HUES48 (cell line): ENCODE results near the gene AFG1L.
A peak's percentile ranks its signal among the peaks of the same experiment; 100 is the strongest.

Experiments
- H3K27ac ChIP-seq: one replicate; pipeline ENCODE4 v1.7.0; 2013; ENCODE audit warnings: low read depth, low read length, inconsistent platforms
- H3K27me3 ChIP-seq: 2 replicates; pipeline ENCODE4 v1.6.1; 2013; ENCODE audit warnings: mild to moderate bottlenecking, low read length; ENCODE audit not compliant: control insufficient read depth, insufficient read depth
- H3K36me3 ChIP-seq: 2 replicates; pipeline ENCODE4 v1.6.1; 2013; ENCODE audit warnings: low read length; ENCODE audit not compliant: control insufficient read depth, insufficient read depth
- H3K4me1 ChIP-seq: 2 replicates; pipeline ENCODE4 v1.6.1; 2013; ENCODE audit warnings: mild to moderate bottlenecking, low read length; ENCODE audit not compliant: control insufficient read depth, insufficient read depth
- H3K4me3 ChIP-seq: 2 replicates; pipeline ENCODE4 v1.5.1; 2013; ENCODE audit warnings: mild to moderate bottlenecking, low read depth, low read length
- H3K9ac ChIP-seq: 2 replicates; pipeline ENCODE4 v1.6.1; 2013; ENCODE audit warnings: mild to moderate bottlenecking, low read depth, low read length, moderate library complexity
- H3K9me3 ChIP-seq: 2 replicates; pipeline ENCODE4 v1.6.1; 2013; ENCODE audit warnings: low read length; ENCODE audit not compliant: control insufficient read depth, insufficient read depth

The AFG1L gene

GRCh38 chr6:108454356-108454755 is 159.5 kb downstream of the AFG1L start:
- Histone ChIP-seq H3K4me3 (no peak overlapping the region), H3K27ac (no peak overlapping the region), H3K4me1 (peaks cover 13% of the 10 kb centered on the region)

GRCh38 chr6:108455688-108456087 is 160.8 kb downstream of the AFG1L start:
- Histone ChIP-seq H3K4me3 (no peak overlapping the region), H3K9ac (no peak overlapping the region), H3K27me3 (no peaks in the 10 kb centered on the region), H3K27ac (no peak overlapping the region), H3K9me3 (no peaks in the 10 kb centered on the region), H3K4me1 (peaks cover 13% of the 10 kb centered on the region), H3K36me3 (no peaks in the 10 kb centered on the region)

More at GRCh38 chr6:108454356-108454755, 159.5 kb downstream of the AFG1L start:
- H3K9me3 ChIP-seq: no peaks in the 10 kb centered on the region
- no peaks in the 10 kb centered on the region for H3K27me3 ChIP-seq
- H3K9ac ChIP-seq: no peak overlapping the region
- no peaks in the 10 kb centered on the region for H3K36me3 ChIP-seq

- H3K27me3 ChIP-seq: no peaks in the 10 kb centered on the region
- peaks cover 13% of the 10 kb centered on the region for H3K4me1 ChIP-seq
- H3K27ac ChIP-seq: no peak overlapping the region
- H3K9ac ChIP-seq: no peak overlapping the region
- H3K36me3 ChIP-seq: no peaks in the 10 kb centered on the region
- no peaks in the 10 kb centered on the region for H3K9me3 ChIP-seq
- no peak overlapping the region for H3K4me3 ChIP-seq
Measured at GRCh38 chr6:108463784-108464183, 168.9 kb downstream of the AFG1L start.

DNA sequence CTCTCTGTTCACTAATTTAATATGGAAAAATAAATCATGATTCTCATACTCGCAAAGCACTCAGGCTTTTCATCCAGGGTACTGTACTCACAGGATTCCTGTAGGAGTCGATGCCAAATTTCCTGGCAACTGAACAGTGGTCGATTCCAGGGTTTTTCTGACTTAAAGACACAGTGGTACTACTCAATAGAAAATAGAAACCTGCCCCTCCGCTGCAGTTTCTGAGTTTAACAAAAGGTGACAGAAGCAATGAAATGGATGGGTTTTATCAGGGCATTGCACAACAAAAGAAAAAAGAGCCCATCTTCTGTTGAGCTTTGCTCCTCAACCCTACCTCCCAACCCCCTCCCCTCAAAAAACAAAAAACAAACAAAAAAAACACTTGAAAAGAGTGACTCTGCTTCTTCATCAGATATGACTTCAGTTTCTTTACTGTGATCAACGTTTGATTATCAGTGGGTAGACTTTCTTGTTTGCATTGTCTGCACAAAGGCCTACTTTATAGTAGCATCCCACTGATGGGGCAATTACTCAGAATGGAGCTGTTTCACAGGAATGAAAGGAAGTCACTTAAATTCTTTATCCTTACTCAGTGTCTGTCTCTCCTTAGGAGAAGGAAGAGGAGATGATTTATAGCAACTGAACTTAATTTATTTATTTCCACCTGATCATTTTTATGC is 169.7 kb downstream of the AFG1L start:
- Histone ChIP-seq H3K9ac (no peak overlapping the region), H3K4me3 (no peak overlapping the region), H3K27me3 (no peaks in the 10 kb centered on the region), H3K36me3 (no peaks in the 10 kb centered on the region), H3K9me3 (no peaks in the 10 kb centered on the region), H3K27ac (peak overlapping the region; percentile 53), H3K4me1 (peaks cover 15% of the 10 kb centered on the region)

GRCh38 chr6:108465098-108465495 is 170.2 kb downstream of the AFG1L start:
- peaks cover 15% of the 10 kb centered on the region for H3K4me1 ChIP-seq
- no peak overlapping the region for H3K9ac ChIP-seq
- no peaks in the 10 kb centered on the region for H3K9me3 ChIP-seq
- H3K36me3 ChIP-seq: no peaks in the 10 kb centered on the region
- H3K4me3 ChIP-seq: no peak overlapping the region
- H3K27ac ChIP-seq: no peak overlapping the region
- no peaks in the 10 kb centered on the region for H3K27me3 ChIP-seq

DNA sequence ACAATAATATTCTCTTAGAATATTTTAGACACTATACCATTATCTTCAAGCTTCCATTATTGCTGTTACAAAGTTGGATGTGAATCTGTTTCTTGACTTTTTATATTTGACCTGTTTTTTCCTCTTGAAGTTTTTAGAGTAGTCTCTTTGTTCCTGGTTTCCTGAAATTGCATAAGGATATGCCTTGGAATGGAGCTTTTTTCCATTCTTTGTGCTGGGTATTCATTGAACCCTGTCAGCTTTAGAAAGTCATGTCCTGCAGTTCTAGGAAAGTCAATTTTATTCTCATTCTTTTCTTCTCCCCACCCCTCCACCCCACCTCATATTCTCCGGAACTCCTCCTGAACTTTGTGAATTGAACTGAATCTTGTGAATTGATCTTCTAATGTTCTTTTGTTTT is 173.5 kb downstream of the AFG1L start:
- Histone ChIP-seq H3K9ac (no peak overlapping the region), H3K27ac (no peak overlapping the region), H3K36me3 (no peaks in the 10 kb centered on the region), H3K9me3 (no peaks in the 10 kb centered on the region), H3K27me3 (no peaks in the 10 kb centered on the region), H3K4me1 (peaks cover 15% of the 10 kb centered on the region), H3K4me3 (no peak overlapping the region)

DNA sequence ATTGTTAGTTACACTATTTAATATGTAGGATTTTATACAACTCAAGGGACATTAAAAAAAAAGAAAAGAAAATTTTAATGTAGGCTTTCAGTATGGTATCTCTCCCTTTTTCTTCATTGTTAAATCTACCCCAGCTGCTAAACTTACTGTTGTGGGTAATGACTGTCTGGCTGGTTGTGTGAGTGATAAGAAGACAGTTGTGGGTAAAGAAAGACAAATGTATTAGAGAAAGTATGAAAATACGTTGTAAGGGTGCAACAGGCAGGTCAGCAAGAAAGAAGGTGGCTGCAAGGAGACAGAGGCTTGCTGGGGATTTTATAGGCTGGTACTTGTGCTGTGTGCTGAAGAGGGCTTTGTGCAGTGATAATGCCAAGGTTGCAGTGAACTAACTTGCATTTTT is 174.5 kb downstream of the AFG1L start:
- Histone ChIP-seq H3K36me3 (no peaks in the 10 kb centered on the region), H3K27me3 (no peaks in the 10 kb centered on the region), H3K9ac (no peak overlapping the region), H3K4me3 (no peak overlapping the region), H3K9me3 (no peaks in the 10 kb centered on the region), H3K4me1 (peaks cover 10% of the 10 kb centered on the region), H3K27ac (no peak overlapping the region)

- Histone ChIP-seq H3K4me3 (no peak overlapping the region), H3K27me3 (no peaks in the 10 kb centered on the region), H3K9me3 (no peaks in the 10 kb centered on the region), H3K27ac (no peak overlapping the region), H3K4me1 (0 out of 2 replicates have a peak, but pooled peaks cover 6% of the 10 kb centered on the region), H3K9ac (no peak overlapping the region), H3K36me3 (no peaks in the 10 kb centered on the region)
Measured at GRCh38 chr6:108473197-108473596, 178.3 kb downstream of the AFG1L start.

DNA sequence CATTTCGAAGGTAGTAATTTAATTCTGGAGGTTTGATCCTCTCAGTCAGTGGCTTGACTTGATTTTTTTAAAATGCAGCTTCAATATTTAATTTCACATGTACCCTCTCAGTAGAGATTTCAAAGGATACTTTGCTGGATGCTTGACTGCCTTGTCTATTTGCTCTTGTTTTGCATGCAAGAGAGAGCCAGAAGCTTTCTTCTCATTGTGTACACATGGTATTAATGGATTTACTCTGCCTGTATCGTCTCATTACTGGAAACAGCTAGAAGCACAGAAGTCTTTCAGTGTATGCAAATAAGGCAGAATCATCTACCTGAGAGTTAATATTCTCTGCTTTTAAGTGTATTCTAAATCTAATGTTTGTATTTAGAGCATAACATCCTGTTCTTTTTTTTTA is 181.5 kb downstream of the AFG1L start:
- Histone ChIP-seq H3K27ac (no peak overlapping the region), H3K9me3 (no peaks in the 10 kb centered on the region), H3K4me3 (no peak overlapping the region), H3K36me3 (no peaks in the 10 kb centered on the region), H3K4me1 (no peaks in the 10 kb centered on the region), H3K27me3 (no peaks in the 10 kb centered on the region), H3K9ac (no peak overlapping the region)

GRCh38 chr6:108476847-108477430 is 182.1 kb downstream of the AFG1L start:
- no peaks in the 10 kb centered on the region for H3K36me3 ChIP-seq
- H3K27ac ChIP-seq: no peak overlapping the region
- no peak overlapping the region for H3K9ac ChIP-seq
- H3K9me3 ChIP-seq: no peaks in the 10 kb centered on the region
- H3K4me3 ChIP-seq: no peak overlapping the region
- no peaks in the 10 kb centered on the region for H3K27me3 ChIP-seq
- no peaks in the 10 kb centered on the region for H3K4me1 ChIP-seq

GRCh38 chr6:108482559-108482958 is 187.7 kb downstream of the AFG1L start:
- no peaks in the 10 kb centered on the region for H3K27me3 ChIP-seq
- no peak overlapping the region for H3K27ac ChIP-seq
- no peak overlapping the region for H3K4me3 ChIP-seq
- H3K9me3 ChIP-seq: no peaks in the 10 kb centered on the region
- H3K36me3 ChIP-seq: no peaks in the 10 kb centered on the region
- no peak overlapping the region for H3K9ac ChIP-seq
- H3K4me1 ChIP-seq: no peaks in the 10 kb centered on the region
